ENCODE results near the gene GCN1.

Gene GCN1

DNA sequence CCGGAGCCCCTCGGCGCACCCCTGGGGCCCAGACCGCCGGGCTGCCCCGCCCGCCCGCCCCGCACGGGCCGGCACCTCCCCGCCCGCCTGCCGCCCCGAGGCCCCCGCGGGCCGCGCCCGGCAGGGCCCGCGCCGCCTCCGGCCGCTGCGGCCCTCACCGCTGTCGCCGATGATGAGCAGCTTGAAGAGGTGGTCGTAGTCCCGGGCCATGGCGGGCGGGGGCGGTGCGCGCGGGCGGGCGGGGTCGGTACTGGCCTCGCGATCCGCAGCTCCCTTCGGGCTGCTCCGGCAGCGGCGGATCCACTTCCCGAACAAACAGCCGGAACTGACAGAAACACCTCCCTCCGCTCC, 78.1 kb downstream of the GCN1 start, which contains the start of gene RAB35:
Gene RAB35, minus strand, starts transcription at position 313 of the 351 bp plus-strand sequence. Its CDS starts 103 bp downstream, at position 210.
- no peak for DNase-seq

DNA sequence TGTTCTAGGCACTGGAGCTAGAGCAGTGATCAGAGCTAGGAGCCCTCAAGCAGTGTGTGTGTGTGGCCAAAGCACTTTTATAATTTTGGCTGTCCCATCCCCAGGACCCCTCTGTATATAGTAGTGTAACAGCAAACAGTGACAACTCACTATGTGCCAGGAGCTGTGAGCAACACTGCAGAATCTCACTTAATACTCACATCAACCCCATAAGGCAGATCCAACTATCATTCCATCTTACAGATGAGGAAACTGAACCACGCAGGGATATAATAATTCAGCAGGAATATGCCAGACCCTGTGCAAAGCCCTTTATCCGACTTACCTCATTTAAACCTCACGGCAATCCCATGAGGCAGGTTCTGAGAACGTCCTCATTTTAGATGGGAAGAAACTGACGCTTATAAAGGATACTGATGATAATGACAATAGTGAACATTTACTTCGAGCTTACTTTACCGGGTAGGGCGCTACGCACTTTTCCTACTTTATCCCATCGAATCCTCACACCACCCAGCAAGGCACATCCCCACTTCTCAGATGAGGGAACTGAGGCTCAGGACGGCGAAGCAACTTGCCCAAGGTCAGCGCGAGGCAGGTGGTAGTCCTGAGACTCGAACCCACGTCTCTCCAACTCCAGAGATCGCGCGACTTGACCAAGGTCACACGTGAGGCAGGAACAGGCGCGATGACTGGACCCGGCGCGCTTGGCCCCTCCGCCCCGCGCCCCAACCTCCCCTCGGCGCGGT, 78.6 kb downstream of the GCN1 start:
- DNase-seq, result no peak

DNA sequence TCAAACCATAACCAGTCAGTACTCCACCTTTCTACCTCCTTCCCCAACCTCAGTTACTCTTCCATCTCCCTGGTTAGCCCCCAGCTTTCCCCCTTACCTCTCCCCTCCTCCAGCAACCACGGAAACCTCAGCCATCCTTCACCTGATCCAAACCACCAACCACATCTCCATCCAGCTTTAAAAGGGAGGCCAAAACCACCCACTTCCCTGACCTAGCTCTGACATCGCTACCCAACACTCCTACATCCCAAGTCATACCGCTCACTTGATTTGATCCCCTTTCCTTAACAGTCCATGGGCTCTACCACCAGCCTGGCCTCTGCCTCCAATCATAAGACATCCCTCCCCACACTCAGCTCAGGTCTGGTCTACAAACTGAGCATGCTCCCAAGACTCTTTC, 79.4 kb downstream of the GCN1 start:
- no peak for DNase-seq

DNA sequence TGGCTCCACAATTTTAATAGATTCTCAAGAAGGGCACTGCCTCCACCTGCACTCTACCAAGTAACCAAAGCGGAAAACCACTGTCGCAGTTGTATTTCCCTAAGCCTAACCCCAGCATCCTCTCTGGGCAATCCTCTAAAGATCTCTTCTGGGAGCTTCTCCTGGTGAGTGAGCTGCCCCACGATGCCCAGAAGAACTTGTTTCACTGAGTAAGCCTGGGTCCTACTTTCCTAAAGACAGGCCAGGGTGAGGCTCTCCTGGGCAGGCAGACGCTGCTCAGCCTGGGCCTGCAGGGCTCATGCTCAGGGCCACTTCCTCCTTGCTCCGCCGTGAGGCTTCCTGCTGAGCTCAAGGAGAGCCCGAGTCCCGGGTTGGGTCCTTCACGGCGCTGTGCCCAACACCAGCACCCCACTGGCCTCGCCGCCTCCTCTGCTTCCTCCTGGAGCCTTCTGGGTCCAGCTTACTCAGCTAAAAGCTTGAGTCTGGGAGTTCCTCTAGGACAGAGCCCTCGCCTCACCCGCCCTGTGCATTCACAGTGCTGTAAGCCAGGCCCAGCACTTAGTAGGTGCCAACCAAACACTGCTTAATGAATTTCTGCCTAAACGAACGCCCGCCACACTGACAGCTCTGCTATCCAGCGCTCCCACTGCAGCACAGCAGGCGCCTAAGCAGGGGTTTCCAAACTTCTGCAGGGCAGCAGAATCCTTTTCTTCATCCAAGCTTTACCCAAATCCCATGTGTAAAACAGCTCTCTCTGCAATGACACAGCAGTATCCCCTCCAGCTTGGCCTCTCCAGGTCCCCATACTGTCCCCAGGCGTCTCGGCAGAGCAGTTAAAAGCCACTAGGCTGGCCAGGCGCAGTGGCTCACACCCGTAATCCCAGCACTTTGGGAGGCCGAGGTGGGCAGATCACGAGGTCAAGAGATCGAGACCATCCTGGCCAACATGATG, 83.7 kb downstream of the GCN1 start:
- no peak for DNase-seq

DNA sequence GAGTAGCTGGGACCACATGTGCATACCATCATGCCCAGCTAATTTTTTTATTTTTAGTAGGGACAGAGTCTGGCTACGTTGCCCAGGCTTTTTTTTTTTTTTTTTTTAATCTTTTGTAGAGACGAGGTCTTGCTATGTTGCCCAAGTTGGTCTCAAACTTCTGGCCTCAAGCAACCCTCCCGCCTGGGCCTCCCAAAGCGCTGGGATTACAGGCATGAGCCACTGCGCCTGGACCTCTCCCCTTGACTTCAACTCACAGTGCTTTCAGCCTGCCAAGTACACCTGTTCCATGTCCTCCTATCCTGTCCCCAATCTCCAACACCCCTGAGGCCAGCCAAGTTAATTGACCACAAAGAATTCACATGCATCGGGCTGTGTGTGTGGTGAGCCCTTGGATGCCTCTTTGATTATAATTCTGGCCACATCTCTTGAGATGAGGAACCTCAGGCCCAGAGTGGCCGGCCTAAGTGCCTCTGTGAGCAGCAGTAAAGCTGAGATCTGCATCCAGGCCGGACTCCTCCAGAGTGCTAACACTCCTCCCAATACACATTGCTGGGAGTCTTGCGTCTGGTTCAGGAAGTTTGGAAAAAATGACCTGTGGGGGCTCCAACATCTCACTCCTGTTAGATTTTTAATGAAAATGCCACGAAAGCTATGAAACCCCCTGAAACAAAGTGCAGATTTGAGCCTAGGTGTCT, 84.8 kb downstream of the GCN1 start:
- no peak for DNase-seq

DNA sequence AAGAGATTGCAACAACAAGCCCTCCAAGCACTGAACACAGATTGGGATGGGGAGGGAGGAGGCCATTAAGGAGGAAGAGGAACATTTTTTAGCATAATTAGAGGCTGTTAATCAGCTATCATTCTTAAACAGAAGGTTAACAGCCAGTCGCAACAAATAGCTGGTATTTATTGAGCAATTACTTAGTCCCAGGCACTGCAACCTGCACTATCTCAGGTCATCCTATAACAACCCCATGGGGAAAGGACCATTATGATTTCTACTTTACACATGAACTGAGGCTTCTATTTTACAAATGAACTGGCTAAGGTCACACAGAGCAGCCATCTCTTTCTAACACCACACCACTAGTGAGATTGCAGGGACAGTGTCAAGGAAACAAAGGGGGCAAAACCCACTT, 88.4 kb downstream of the GCN1 start:
- DNase-seq, result no peak

DNA sequence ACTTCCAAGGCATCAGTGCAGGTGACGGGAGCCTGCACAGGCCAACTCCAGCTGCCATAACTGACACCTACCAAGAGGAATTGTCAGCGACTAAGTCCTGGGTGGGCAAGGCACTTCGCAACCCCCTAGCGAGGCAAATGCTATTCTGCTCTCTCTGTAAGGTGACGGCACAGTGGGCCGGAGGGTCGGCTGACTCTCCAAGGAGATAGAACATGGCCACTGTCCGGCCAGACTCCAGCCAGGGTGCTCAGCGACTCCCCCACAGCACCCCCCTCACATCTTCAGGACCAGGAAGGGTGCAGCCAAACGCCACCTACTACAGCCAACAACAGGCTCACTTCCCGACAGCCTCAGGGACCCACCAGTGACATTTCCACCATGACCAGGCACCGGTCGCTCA, 91.1 kb downstream of the GCN1 start:
- DNase-seq, result no peak

DNA sequence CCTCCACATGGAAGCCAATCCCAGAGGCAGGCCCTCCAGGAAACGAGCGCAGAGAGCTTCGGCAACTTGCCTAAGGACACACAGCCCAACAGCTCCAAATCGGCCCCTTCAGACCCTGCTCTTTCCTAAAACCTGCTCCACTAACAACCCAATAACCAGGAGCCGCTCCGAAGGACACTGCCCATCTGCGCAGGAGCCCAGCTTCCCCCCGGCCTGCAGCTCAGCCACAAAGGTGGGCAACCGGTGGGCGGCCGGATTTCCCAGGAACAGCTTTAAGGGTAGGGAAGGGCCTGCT, 91.5 kb downstream of the GCN1 start:
- no peak for DNase-seq

DNA sequence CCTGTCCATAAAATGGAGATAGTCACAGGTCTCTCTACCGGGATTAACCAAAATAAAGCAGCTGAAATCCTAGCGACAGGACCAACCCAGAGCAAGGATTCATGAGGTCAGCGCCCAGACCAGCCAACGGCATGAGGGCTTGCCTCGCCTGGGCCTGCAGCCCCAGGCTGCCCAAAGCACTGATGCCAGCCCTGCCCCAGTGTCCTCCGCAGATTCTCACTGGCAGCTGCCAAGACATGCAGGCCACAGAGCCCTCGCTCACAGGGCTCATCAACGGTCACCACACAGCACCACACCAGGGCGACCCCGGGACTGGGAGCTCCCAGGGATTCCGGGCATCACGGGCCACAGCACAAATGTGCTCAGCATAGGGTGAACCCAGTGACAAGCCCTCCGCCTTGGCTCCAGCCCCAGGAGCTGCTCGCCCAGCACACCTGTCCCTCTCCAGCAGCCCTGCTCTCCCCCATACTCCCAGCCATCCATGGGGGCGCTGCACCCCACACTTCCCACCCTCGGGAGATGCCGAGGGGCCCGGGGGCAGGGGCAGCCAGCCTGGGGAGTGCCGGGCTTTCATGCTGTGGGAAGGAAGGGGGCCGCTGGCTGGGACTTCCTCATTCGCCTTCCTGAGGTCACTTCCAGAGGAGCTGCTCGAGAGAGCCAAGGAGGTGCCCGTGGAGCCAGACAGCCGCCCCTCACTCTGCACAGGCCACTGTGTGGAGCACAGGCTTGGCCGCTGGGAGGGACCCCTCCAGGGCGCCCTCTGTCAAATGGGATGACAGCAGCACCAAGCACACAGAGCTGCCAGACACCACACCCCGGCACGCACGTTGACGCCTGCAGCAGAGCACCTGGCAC, 92.1 kb downstream of the GCN1 start:
- DNase-seq, result no peak

DNA sequence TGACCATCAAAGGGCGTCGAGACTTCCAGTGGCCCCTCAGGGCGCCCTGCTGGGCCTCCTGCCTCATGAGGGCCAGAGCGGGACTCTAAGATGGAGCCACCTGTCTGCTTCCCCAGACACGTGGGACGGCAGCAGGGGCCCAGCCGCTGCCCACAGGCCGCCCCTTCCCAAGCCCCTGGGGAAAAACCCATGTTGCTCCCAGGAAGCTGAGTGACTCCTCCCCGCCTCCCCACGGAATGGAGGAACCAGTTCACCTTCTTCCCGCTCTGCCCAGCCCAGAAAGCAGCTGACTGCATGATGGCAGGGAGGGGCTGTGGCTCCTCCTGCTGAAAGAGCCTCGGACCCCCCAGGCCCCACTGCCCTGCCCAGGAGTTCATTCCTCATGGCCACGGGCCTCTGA, 92.9 kb downstream of the GCN1 start:
- DNase-seq, result no peak

DNA sequence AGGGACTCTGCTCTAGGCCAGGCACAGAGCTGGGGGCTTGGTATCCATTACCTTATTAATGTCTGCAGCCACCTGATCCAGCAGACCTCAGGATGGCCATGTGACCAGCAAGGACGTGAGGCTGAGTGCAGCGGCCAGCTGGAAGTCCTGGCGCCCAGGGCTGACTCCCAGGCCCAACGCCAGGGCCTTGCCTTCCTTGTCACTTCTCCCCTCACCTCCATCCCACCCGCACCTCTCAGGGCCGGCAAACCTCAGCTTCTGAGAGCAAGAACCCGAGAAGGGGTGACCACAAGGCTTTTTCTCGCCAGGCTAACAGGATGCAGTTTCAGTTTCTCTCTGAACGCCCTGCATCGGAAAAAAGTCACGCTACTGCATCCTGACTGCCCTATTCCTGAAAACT, 93.3 kb downstream of the GCN1 start:
- DNase-seq, result no peak

DNA sequence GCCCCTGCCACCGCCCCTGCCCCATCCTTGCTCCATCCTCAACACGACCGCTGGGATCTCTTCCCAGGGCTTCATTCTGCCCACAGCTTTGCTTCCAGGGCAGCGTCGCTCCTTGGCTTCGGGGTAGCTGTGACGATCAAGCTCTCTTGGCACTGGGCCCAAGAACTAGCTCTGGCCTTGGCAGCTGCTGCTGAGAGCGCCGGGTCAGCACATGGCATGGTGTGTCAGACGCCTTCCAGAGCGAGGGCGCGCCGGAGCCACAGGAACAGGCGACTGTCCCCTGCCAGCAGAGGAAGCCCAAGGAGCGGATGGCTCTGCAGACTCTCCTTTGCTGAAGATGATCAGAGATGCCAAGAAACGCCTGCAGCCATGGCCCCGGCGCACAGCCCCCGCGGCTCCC, 93.9 kb downstream of the GCN1 start:
- no peak for DNase-seq

DNA sequence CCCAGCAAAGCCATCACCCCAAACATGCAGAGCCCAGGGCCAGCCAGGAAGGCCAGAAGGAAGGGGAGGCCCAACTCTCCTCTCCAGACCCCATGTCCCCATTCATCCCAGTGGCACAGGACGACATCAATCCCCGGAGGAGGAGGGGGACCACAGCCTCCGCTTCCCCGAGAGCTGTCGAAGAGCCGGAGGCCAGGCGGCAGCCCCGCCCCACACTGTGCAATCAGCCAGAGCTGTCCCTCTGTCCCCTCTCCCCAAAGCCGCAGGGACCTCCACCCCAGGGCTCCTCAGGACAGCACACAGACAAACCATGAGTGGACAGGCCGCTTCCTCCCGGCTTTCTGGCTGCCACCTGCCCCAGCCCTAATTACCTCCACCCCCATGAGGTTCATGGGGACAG, 94.8 kb downstream of the GCN1 start:
- DNase-seq, result no peak

DNA sequence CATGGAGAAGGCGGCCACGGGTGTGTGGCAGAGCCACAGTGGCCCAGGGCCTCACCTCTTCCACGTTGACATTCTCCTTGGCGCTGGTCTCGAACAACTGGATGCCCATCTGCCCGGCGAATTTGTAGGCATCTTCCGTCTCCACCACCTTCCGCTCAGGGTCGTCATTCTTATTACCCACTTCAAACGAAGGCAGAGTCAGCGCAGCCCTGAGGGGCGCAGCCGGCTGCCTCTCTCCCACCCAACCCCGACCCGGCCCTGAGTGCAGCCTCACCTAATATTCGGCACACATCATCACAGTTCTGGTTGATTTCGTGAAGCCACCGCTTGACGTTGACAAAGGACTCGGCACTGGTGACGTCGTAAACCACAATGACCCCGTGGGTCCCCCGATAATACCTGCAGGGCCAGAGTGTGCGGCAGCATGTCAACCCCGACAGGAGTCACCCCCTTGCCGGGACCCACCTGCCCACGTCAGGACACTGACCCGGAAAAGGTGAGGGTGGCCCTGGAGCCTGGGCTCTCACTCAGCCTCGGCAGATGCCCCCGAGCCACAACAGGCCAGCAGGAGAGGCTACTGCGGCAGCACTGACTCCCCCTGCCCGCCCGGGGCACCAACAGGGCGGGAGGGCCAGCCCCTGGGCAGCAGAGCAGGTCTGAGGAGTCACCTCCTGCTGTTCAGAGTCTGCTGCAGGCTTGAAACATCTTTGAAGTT, 95.6 kb downstream of the GCN1 start:
- DNase-seq, result no peak

DNA sequence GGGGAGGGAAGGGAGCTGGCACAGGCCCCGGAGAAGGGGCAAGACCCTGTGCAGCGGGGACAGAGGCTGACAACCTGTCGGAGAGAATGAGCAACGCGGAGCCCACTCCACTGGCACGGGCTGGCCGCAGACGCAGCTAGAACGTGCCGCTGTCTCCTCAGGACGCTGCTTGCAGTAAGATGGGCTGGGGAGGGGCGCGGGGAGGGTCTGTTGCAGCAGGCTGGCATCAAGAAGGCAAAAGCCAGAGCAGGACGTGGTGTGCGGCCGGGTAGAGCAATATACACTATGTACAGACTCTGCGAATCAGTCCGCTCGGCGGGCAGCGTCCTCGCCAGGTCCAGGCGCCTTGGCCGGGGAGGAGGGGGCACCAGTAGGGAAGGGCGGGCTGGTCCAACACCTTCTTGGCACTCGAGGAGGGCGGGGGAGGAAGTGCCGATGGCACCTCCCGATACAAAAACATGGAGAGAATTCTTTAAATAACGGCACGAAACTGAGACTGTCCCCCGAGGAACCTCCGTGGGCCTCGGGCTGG, 97.8 kb downstream of the GCN1 start:
- DNase-seq, result no peak

DNA sequence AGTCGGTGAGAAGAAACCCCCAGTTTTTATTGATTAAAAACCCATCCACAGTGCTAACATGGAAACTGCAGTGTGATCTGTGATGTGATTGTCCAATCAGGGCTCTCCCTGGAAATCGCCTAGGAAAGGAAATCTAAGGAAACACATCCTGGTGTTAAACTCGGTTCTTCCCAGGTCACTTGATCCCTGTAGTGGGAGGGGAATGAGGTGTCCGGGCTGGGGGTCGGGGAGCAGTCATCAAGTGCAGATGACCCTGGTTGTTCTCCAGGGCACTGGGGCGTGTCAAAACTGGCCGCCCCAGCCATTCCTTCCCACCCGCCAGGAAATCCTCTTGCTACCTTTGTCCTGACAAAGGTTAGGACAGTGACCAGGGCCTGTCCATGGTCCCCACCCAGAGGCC, 98.8 kb downstream of the GCN1 start:
- DNase-seq, result no peak

DNA sequence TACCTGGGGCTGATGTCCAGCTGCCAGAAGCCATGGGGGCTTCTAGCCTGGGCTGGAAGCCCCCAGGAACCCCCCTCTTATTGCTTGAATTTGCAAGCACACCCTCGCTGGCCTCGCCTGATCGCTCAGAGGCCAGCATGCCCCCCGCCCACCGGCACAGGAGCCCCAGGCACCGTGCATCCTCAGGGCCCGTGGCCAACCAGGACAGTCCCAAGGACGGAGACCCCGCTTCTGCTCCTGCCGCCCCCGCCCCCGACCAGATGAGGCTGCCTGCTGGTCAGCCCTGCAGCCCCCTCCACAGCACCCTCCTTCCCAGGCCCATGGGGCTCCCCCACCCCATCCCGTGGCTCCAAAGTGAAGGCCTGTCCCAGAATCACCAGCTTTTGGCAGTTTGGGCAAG, 99.2 kb downstream of the GCN1 start:
- no peak for DNase-seq

DNA sequence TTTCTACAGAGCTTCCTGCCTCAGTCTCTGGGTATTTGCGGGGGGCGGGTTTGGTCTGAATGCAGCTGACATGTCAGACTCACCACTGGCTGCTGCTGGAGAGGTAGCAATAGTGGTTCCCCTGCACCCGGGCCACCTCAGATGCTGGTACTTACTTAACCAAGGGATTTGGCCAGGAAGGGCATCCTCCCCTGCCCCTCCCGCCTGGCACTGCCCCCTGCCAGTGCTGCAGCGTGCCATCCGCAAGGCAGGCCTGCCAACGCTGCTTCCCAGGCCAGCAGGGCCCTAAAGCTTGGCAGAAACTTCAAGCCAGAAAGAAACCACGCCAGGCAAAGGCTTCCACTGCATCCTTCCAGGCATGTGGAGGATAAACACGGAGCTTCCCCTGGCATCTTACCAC, 100.0 kb downstream of the GCN1 start:
- DNase-seq, result no peak

DNA sequence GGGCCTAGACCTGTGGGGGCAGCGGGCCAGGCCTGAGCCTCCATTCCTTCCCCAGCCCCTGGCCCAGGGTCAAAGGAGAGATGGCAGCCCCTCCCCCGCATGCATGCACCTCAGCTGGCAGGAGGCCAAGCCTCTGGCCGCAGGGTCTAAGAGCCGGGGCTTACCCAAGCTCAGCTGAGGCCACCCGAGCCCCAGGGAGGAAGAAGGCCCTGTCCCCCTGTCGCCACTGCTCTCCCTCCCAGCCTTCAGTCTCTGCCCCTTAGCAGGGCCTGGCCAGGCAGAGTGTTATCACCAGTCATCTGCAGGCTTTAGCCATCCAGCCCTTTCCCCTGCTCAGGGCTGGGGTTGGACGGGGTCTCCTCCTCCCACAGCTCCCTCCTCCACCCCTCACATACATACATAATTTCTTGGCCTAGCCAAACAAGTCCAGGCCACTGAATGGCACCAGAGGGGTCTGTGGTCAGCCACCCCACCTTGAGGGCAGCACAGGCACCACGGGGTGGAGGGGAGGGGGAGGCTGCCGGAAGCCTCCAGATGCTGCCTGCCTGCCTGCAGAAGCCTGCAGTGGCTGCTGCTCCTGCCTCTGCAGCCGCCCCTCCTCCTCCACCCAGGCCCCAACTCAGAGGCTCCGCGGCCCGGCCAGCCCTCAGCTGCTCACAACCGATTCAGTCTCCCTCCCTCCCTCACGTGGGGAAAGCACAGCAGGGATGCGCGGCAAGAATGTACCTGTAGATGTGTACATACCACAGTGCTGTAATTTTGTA, 100.7 kb downstream of the GCN1 start:
- no peak for DNase-seq

DNA sequence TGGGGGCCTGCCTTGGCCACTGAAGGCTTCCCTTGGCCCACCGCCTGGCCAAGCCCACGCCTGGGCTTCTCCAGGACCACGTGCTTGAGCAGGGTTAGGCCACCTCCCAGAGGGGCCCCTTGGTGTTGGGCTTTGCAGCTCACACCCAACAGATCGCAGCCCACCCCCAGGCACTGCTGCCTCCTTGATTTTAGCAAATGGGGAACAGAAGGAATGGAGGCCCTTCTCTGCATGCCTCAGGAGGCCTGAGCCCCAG, 101.3 kb downstream of the GCN1 start:
- DNase-seq, result no peak

DNA sequence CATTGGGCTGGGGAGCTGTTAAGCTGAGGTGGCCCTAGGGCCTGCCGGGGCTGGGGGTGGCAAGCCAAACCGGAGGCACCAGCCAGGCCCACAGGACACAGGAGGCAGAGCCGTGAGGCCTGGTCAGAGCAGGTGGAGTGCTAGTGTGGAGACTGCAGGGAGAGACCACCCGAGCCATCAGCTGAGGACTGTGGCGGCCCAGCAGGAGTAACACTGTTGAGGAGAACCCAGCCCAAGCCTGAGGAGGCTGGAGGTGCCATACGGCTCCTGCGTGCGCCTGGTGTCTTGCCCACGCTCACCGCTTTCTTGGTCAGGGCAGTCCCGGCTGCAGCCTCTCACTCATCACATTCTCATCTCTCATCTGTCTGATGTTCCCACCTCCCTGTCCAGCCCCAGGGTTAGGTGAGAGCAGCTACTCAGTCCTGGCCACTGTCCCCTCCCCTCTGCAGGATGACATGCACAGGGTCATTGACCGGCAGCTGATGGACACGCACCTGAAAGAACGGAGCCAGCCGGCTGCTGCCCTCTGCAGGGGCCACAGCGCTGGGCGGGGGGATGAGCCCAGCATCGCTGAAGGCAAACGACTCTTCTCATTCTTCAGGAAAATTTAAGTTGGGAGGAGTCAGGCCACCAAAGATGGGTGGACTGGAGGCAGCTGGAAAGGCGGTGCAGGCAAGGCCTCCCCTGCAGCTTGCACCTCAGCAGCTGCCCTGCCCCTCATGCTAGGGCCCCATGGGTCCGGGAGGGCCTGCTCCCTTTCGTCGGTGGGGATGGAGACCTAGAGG, 101.8 kb downstream of the GCN1 start:
- DNase-seq, result no peak

All from DMS153 (cell line).